ENCODE results near the gene CLN3. TPM values are rescaled to one million over a fixed set of nuclear protein-coding genes. Genes with fewer than 3 reads are reported as not detected.
"Not testable (repeated sequence)": the region's sequence is repeated elsewhere in the genome, so short reads cannot be mapped to it uniquely, and the experiment has no call there.

The CLN3 gene
- total and polyA plus RNA-seq, 8 donors = 22.1 to 72.8 (median 25.7) TPM

GRCh38 chr16:28504707-28505404 lies 13.0 kb upstream of the CLN3 start:
- Histone ChIP-seq H3K4me3 (no peak overlapping the region), H3K36me3 (peaks cover 0 to 8% of the 10 kb centered on the region in 2 donors), H3K9me3 (no peaks in the 10 kb centered on the region), H3K27me3 (no peaks in the 10 kb centered on the region), H3K27ac (no peak overlapping the region), H3K4me1 (peaks cover 0 to 27% of the 10 kb centered on the region in 2 donors)
- no peak for DNase-seq
- no peak for TF ChIP-seq CTCF (IDR thresholded peaks at IDR 0.05)
- ATAC-seq = no peak
- intact Hi-C loops (cut with DNase I) = no loop called here

DNA sequence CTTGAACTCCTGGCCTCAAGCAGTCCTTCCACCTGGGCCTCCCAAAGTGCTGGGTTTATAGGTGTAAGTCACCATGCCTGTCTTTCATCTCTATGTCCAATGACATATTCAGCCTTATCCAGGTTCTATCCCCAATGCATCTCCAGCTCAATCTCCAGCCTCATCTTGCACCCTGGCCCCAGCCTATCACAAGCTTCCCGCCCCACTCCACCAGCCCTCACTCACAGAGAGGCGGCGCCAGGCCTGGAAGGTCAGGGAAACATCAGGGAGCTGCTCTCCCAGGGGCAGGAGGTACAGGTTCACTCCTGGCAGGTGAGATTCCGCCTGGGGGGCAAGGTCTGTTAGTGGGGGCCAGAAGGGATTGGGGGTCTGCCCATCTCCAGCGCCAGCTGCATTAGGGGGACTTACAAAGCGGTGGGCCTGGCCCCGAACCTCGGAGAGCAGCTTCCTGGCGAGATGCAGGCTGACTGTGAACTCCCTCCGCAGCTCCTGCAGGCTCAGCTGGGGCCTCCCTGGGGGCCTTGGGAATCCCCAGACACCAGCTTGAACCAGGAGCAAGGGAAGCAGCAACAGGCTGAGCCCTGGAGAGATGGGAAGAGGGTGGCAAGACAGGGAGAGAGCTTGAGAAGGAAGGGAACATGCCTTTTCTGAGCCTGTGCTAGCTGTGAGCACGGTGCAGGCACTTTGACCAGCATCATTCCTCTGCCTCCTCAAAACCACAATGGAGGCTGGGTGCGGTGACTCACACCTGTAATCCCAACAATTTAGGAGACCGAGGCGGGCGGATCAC lies 11.8 kb upstream of the CLN3 start:
- Histone ChIP-seq H3K27ac (no peak overlapping the region), H3K9me3 (no peaks in the 10 kb centered on the region), H3K27me3 (no peaks in the 10 kb centered on the region), H3K36me3 (peaks cover 0 to 20% of the 10 kb centered on the region in 2 donors), H3K4me1 (peaks cover 0 to 27% of the 10 kb centered on the region in 2 donors), H3K4me3 (no peak overlapping the region)
- TF ChIP-seq CTCF (IDR thresholded peaks at IDR 0.05) = no peak
- DNase-seq = no peak
- no peak for ATAC-seq
- intact Hi-C loops (cut with DNase I) = no loop called here

DNA sequence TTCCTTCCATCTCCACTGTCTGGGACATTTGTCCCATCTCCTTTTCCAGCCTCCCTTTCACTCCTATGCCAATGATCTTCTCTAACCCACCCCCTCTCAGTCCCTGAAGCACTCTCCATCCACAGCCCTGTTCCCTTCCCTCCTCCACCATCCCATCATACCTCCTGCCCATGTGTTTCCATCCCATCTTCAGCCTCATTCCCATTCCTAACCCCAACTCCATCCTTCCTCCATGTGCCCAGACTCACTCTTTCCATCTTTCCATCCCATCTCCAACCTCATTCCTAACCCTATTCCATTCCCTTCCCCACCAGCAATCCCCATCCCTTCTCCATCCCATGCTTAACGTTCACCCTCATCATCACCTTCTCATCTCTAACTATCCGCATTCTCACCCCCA lies 10.4 kb upstream of the CLN3 start:
- intact Hi-C loops (cut with DNase I) = no loop called here
- DNase-seq (no peak), ATAC-seq (no peak)
- Histone ChIP-seq H3K4me1 (peaks cover 0 to 21% of the 10 kb centered on the region in 2 donors), H3K27ac (no peak overlapping the region), H3K4me3 (no peak overlapping the region), H3K36me3 (peaks cover 0 to 32% of the 10 kb centered on the region in 2 donors), H3K9me3 (no peaks in the 10 kb centered on the region), H3K27me3 (no peaks in the 10 kb centered on the region)
- no peak for TF ChIP-seq CTCF (IDR thresholded peaks at IDR 0.05)

- intact Hi-C loops (cut with DNase I) = no loop called here
- Histone ChIP-seq H3K36me3 (peaks cover 0 to 32% of the 10 kb centered on the region in 2 donors), H3K9me3 (no peaks in the 10 kb centered on the region), H3K4me1 (peaks cover 0 to 24% of the 10 kb centered on the region in 2 donors), H3K27ac (no peak overlapping the region), H3K4me3 (no peak overlapping the region), H3K27me3 (no peaks in the 10 kb centered on the region)
- no peak for TF ChIP-seq CTCF (IDR thresholded peaks at IDR 0.05)
- ATAC-seq = no peak
- no peak for DNase-seq
These were observed 9.7 kb upstream of the CLN3 start for GRCh38 chr16:28501258-28502232.

DNA sequence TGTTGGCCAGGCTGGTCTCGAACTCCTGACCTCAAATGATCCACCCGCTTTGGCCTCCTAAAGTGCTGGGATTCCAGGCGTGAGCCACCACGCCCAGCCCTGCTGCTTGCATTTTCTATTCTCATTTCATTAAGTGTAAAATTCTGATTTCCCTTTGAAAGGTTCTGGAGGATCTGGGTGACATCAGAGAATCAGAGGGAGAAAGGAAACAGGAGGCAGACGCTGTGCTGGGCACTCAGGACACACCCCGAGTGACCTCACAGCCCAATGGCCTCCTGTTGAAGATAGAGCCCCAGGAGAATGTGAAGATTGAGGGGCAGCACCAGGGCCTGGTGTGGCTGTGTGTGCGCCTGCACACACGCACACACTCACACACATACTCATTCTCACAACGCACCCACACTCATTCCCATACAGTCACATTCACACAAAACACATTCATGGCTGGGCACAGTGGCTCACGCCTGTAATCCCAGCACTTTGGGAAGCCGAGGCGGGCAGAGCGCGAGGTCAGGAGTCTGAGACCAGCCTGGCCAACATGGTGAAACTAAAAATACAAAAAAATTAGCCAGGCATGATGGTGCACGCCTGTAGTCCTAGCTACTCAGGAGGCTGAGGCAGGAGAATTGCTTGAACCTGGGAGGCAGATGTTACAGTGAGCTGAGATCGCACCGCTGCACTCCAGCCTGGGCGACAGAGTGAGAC lies 8.8 kb upstream of the CLN3 start:
- ATAC-seq; intact Hi-C loops (cut with DNase I); H3K4me3 ChIP-seq; DNase-seq; H3K9me3 ChIP-seq; H3K27ac ChIP-seq; H3K27me3 ChIP-seq: not testable (repeated sequence)
- Histone ChIP-seq H3K36me3 (peaks cover 0 to 32% of the 10 kb centered on the region in 2 donors), H3K4me1 (peaks cover 0 to 25% of the 10 kb centered on the region in 2 donors)

Data from left lung (tissue), 10 donors.